Psoas muscle (tissue), 8 donors: ENCODE data around the gene IFNGR1. TPM values are rescaled to one million over a fixed set of nuclear protein-coding genes. Genes with fewer than 3 reads are reported as not detected.
A peak's percentile ranks its signal among the peaks of the same experiment; 100 is the strongest.

Source experiments
- ATAC-seq, 4 donors: fragments of 200-7000 bp; cut with Tn5 transposase; one replicate each; pipeline ENCODE4 v1.9.1; 2020; ENCODE audit warnings: moderate library complexity in 3 of 4, mild to moderate bottlenecking in 2 of 4
- DNase-seq, 2 donors: peaks; one replicate each; pipeline ENCODE4 v3.0.0-alpha.2; 2020
- H3K27ac ChIP-seq: fragments of 200-600 bp; one replicate; pipeline ENCODE4 v1.8.0; 2022
- H3K27me3 ChIP-seq, 3 donors: fragments of 200-600 bp in 1 of 3; one replicate each; pipeline versions ENCODE4 v1.6.1 to v1.8.0; 2013 to 2022; ENCODE audit warnings: low read length in 2 of 3, mild to moderate bottlenecking in 2 of 3, moderate library complexity in 1 of 3; ENCODE audit not compliant: insufficient read depth in 3 of 3
- H3K36me3 ChIP-seq, 2 donors: fragments of 200-600 bp in 1 of 2; one replicate each; pipeline versions ENCODE4 v1.6.1 to v1.8.0; 2013 to 2022; ENCODE audit warnings: low read depth in 1 of 2, mild to moderate bottlenecking in 1 of 2, moderate library complexity in 1 of 2; ENCODE audit not compliant: insufficient read depth in 1 of 2
- H3K4me1 ChIP-seq: fragments of 200-600 bp; one replicate; pipeline ENCODE4 v1.8.0; 2022
- H3K4me3 ChIP-seq: fragments of 200-600 bp; one replicate; pipeline ENCODE4 v1.8.0; 2022; ENCODE audit warnings: mild to moderate bottlenecking
- H3K9me3 ChIP-seq: fragments of 200-600 bp; one replicate; pipeline ENCODE4 v1.8.0; 2022
- WGBS, 3 donors: extraction: QIAGEN DNeasy Blood & Tissue Kit; methylation state at CpG; one replicate each; pipeline versions ENCODE4 v1.1.6 to v1.1.7; 2013; 5-methylcytosine and 5-hydroxymethylcytosine counted together
- intact Hi-C, 2 donors: fragments of 100-400 bp; cut with DNase I; formaldehyde crosslinking; loops; one replicate each; pipeline versions ENCODE4 v1.11.0 to v1.14.2; 2022
- polyA plus RNA-seq, 3 donors: library from polyadenylated mRNA; stranded (reverse); fragments of 200-250 nt; gene quantifications; one replicate each; pipeline ENCODE4 v1.2.3, GENCODE V29; 2013
- total RNA-seq, 4 donors: library from RNA; stranded (reverse); fragmentation: NEBNext Ultra II Directional in 2 of 4; extraction: Animal tissue kit (Norgen Biotek cat#: 25700) in 2 of 4; gene quantifications; one replicate each; pipeline versions ENCODE4 v1.2.1 to v1.2.4, GENCODE V29; 2021 to 2023
- TF ChIP-seq, protein P1 (sequence below): fragments of 200-600 bp; IDR thresholded peaks from one replicate; pipeline ENCODE4 v1.8.0; 2022; ENCODE audit warnings: antibody characterized with exemption
- donor health status: healthy with polysubstance abuse.
- donor health status: DM: no; HTN: no; CAD: no; lungs with moderate emphysema.
- donor health status: Bipolar disorder and iron deficiency.
- donor health status: healthy.
- donor health status: DM: yes; HTN: yes; CAD: no.
- donor health status: DM: no; HTN: no; CAD: no.
- donor health status: DM: no; HTN: no; CAD: no.
- donor health status: DM: yes; HTN: yes; CAD: no.

The IFNGR1 gene
- total and polyA plus RNA-seq, 7 donors, result 36.9 to 122 (median 50.7) TPM

DNA sequence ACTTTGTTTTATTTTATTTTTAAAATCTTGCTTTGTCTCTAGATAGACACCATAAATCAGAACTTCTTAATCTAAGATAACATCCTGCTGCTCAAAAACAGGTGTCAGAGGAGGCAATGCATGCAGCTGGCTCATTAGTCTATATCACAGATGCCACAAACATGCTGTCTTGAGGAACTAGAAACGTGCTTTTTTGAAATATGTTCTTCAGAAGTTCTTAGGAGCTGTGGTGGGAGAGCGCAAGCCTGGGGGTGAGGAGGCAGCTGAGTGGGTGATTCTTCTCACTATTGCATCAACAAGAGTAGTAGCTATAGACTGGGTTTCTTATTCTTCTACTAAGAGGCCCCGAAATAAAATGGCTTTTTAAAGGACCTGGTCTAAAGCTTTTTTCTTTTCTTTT, 69.1 kb downstream of the IFNGR1 start:
- H3K27ac ChIP-seq, result no peak overlapping the region
- intact Hi-C loops, result no loop called here
- no peak overlapping the region for H3K4me3 ChIP-seq
- H3K36me3 ChIP-seq, result no peaks in the 10 kb centered on the region
- no peaks in the 10 kb centered on the region for H3K9me3 ChIP-seq
- no peak for DNase-seq
- no peak for ATAC-seq
- no peaks in the 10 kb centered on the region for H3K4me1 ChIP-seq
- 63 to 75% (median 70%) methylated on average over 3 of the region's 3 CpGs for WGBS, 3 donors
- no peaks in the 10 kb centered on the region for H3K27me3 ChIP-seq
- TF ChIP-seq, protein P1, sequence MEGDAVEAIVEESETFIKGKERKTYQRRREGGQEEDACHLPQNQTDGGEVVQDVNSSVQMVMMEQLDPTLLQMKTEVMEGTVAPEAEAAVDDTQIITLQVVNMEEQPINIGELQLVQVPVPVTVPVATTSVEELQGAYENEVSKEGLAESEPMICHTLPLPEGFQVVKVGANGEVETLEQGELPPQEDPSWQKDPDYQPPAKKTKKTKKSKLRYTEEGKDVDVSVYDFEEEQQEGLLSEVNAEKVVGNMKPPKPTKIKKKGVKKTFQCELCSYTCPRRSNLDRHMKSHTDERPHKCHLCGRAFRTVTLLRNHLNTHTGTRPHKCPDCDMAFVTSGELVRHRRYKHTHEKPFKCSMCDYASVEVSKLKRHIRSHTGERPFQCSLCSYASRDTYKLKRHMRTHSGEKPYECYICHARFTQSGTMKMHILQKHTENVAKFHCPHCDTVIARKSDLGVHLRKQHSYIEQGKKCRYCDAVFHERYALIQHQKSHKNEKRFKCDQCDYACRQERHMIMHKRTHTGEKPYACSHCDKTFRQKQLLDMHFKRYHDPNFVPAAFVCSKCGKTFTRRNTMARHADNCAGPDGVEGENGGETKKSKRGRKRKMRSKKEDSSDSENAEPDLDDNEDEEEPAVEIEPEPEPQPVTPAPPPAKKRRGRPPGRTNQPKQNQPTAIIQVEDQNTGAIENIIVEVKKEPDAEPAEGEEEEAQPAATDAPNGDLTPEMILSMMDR, result no peak

DNA sequence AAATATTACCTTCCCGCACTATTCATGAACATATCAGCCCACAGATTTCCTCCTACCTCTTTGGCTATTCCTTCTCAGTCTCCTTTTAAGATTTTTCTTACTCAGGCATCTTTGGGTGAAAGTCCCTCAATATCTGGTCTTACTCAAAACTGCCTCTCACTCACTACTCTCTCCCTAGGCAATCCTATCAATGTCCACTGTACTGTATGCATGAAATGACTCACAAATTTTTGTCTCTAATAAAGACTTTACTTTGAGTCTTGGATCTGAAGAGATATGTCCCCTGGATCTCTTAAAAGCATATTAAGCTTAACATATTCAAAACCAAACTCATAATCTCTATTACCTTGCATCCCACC, 70.2 kb downstream of the IFNGR1 start:
- H3K4me3 ChIP-seq, result no peak overlapping the region
- H3K36me3 ChIP-seq, result no peaks in the 10 kb centered on the region
- H3K27ac ChIP-seq, result no peak overlapping the region
- no peaks in the 10 kb centered on the region for H3K27me3 ChIP-seq
- ATAC-seq (no peak), DNase-seq (no peak)
- intact Hi-C loops, result no loop called here
- H3K4me1 ChIP-seq, result no peaks in the 10 kb centered on the region
- 85 to 100% (median 93%) methylated on average over 1 of the region's 1 CpG for WGBS, 3 donors
- TF ChIP-seq, protein P1, result no peak
- H3K9me3 ChIP-seq, result no peaks in the 10 kb centered on the region

DNA sequence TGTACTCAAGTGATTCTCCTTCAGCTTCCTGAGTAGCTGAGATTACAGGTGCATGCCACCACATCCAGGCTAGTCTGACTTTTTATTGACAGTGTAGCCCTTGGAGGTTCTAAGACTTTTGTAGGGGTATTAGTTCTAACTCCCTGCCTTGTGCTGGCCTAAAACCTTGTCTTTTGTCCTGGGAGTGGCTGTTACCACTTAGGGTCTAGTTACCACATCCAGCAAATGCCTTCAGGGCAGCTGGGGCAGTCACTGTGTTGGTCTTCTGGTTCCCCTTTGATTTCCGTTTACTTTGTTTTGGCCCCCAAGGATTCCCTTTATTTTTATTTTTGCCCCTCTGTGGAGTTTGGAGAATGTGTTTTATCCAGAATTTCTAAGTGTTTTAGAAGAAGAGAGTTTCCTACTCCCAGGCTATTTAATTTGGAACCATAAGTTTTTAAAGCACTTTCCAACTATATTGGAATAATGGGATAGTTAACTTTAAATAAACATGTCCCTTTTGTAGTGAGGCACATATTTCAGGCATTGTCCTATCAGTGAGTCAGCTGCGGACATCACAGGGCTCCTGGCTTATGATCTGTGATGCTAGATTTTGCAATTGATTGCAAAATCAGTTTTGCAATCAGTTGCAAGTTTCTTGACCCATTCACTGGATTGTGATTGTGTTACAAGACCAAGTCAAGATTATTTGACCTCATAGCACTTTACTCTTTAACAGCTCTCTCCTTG, 70.7 kb downstream of the IFNGR1 start:
- TF ChIP-seq, protein P1, result no peak
- peak in 3 of 4 donors; percentile 51 to 65 (median 59) for ATAC-seq
- H3K9me3 ChIP-seq, result no peaks in the 10 kb centered on the region
- no peaks in the 10 kb centered on the region for H3K36me3 ChIP-seq
- DNase-seq, result no peak
- H3K27ac ChIP-seq, result no peak overlapping the region
- 66 to 76% (median 76%) methylated on average over 2 of the region's 2 CpGs for WGBS, 3 donors
- intact Hi-C loops, result no loop called here
- no peak overlapping the region for H3K4me3 ChIP-seq
- no peaks in the 10 kb centered on the region for H3K27me3 ChIP-seq
- H3K4me1 ChIP-seq, result no peaks in the 10 kb centered on the region

Other genes with a start within 250 kb of the IFNGR1 start
- under 1 TPM in 3 of 4 donors, not detected in 1; 0.07 to 0.94 (median 0.40) TPM for gene IL20RA, start 174.4 kb downstream of the IFNGR1 start, total RNA-seq
- under 1 TPM; 0.04 to 0.23 (median 0.05) TPM for gene IL20RA, start 174.4 kb downstream of the IFNGR1 start, polyA plus RNA-seq
- gene IL22RA2, start 45.7 kb downstream of the IFNGR1 start, total RNA-seq, result not detected
- not detected for gene IL22RA2, start 45.7 kb downstream of the IFNGR1 start, polyA plus RNA-seq